GM12878 (cell line): ENCODE results near the gene ODC1. TPM values are rescaled to one million over a fixed set of nuclear protein-coding genes. Genes with fewer than 3 reads are reported as not detected.

ENCODE experiments used
- ATAC-seq: fragments of 200-7000 bp; cut with Tn5 transposase; 3 replicates; pipeline ENCODE4 v1.9.1; 2020; ENCODE audit warnings: mild to moderate bottlenecking, moderate library complexity
- BruUV-seq: library from RNA; stranded (reverse); fragments of 400-500 nt; replicated peaks from 2 replicates; lab custom pipeline; 2021; lab: Mats Ljungman, UMichigan
- CTCF ChIA-PET: fragments of 300-600 bp; sonication (Branson Sonifier 250); formaldehyde crosslinking; extraction: SDS; loops from one replicate; lab custom pipeline; 2021; ENCODE audit warnings: inconsistent platforms; lab: Yijun Ruan, JAX
- POLR2A ChIA-PET: fragments of 350-600 bp; formaldehyde crosslinking; extraction: SDS; loops from one replicate; lab custom pipeline; 2021; ENCODE audit warnings: inconsistent platforms; lab: Charles Lee
- RAD21 ChIA-PET: fragments of 300-600 bp; sonication (Branson Sonifier 250); formaldehyde crosslinking; loops from one replicate; lab custom pipeline; 2023; ENCODE audit warnings: antibody characterized with exemption; ENCODE audit not compliant: unreplicated experiment; lab: Charles Lee
- SMC1A ChIA-PET: fragments of 300-600 bp; sonication (Branson Sonifier 250); formaldehyde crosslinking; loops from one replicate; lab custom pipeline; 2023; ENCODE audit not compliant: unreplicated experiment, uncharacterized antibody; lab: Charles Lee
- DNase-seq: peaks from one replicate; pipeline ENCODE4 v3.0.0-alpha.2; 2011; ENCODE audit warnings: low read depth, low spot score
- FAIRE-seq: peaks from 3 replicates; lab custom pipeline; 2011; peaks lifted over from hg19 to GRCh38; lab: Jason Lieb, UNC
- H2AFZ ChIP-seq: 2 replicates; pipeline ENCODE4 v1.6.0; 2011; ENCODE audit warnings: low read depth, low read length, control low read depth; ENCODE audit not compliant: control insufficient read depth
- H3K27ac ChIP-seq: 2 replicates; pipeline ENCODE4 v1.5.1; 2011; ENCODE audit warnings: control low read depth; ENCODE audit not compliant: control insufficient read depth, insufficient read depth
- H3K27me3 ChIP-seq, 2 experiments: replicated peaks in 1 of 2; 2 replicates each; pipeline versions ENCODE4 v1.6.0 to v1.6.1; 2011; ENCODE audit warnings: low read length in 1 of 2; ENCODE audit not compliant: control insufficient read depth in 2 of 2, insufficient read depth in 2 of 2
- H3K36me3 ChIP-seq, 2 experiments: 2 replicates each; pipeline ENCODE4 v1.5.1; 2011; ENCODE audit warnings: low read length in 1 of 2; ENCODE audit not compliant: control insufficient read depth in 2 of 2, insufficient read depth in 2 of 2
- H3K4me1 ChIP-seq: 2 replicates; pipeline ENCODE4 v1.6.1; 2011; ENCODE audit warnings: mild to moderate bottlenecking, low read length, moderate library complexity, mixed read lengths; ENCODE audit not compliant: control insufficient read depth, insufficient read depth
- H3K4me2 ChIP-seq: 2 replicates; pipeline ENCODE4 v1.6.0; 2011; ENCODE audit warnings: control low read depth; ENCODE audit not compliant: control insufficient read depth, insufficient read depth
- H3K4me3 ChIP-seq: fragments of 200-600 bp; sonication (generic); 2 replicates; pipeline ENCODE4 v1.5.1; 2016
- H3K79me2 ChIP-seq: 2 replicates; pipeline ENCODE4 v1.6.0; 2011; ENCODE audit warnings: low read length; ENCODE audit not compliant: control insufficient read depth, insufficient read depth
- H3K9ac ChIP-seq: 2 replicates; pipeline ENCODE4 v1.8.0; 2011; ENCODE audit warnings: low read length, control low read depth, mixed read lengths; ENCODE audit not compliant: control insufficient read depth, insufficient read depth
- H3K9me3 ChIP-seq: replicated peaks from 3 replicates; pipeline ENCODE4 v1.5.1; 2011; ENCODE audit warnings: mild to moderate bottlenecking, low read length; ENCODE audit not compliant: control insufficient read depth, insufficient read depth
- H4K20me1 ChIP-seq: 2 replicates; pipeline ENCODE4 v1.6.0; 2011; ENCODE audit not compliant: control insufficient read depth, insufficient read depth
- GABPA ChIP-seq: IDR thresholded peaks from 2 replicates; pipeline ENCODE4 v1.6.1; 2014; ENCODE audit warnings: antibody characterized with exemption, low read depth, mild to moderate bottlenecking, inconsistent platforms
- JUND ChIP-seq: IDR thresholded peaks from 2 replicates; pipeline ENCODE4 v1.6.1; 2012; ENCODE audit warnings: low read depth, mild to moderate bottlenecking, low read length, improper control_type of control experiment, moderate library complexity
- KAT2A ChIP-seq: conservative IDR thresholded peaks from 2 replicates; pipeline ENCODE4 v1.6.1; 2011; ENCODE audit warnings: low read depth, low read length; ENCODE audit not compliant: control insufficient read depth
- SMARCA5 ChIP-seq: fragments of 450-650 bp; IDR thresholded peaks from 2 replicates; pipeline ENCODE4 v1.6.1; 2017; ENCODE audit warnings: mild to moderate bottlenecking
- SPI1 ChIP-seq: IDR thresholded peaks from 2 replicates; pipeline ENCODE4 v1.6.1; 2011; ENCODE audit warnings: low read depth, mild to moderate bottlenecking, low read length, moderate library complexity, borderline replicate concordance; ENCODE audit not compliant: insufficient read depth
- WGBS: methylation state at CpG from one replicate; pipeline ENCODE4 v1.1.6; 2016; ENCODE audit warnings: low lambda C conversion rate; ENCODE audit not compliant: insufficient replicate concordance, insufficient coverage; ENCODE audit errors: missing lambda C conversion rate; 5-methylcytosine and 5-hydroxymethylcytosine counted together
- in situ Hi-C: fragments of 300-500 bp; cut with MboI; formaldehyde crosslinking; loops from 9 replicates; pipeline ENCODE4 v1.14.3; 2018; ENCODE audit warnings: mixed read lengths
- intact Hi-C: fragments of 100-400 bp; cut with micrococcal nuclease; formaldehyde crosslinking; loops from one replicate; pipeline ENCODE4 v1.14.2; 2022; ENCODE audit not compliant: unreplicated experiment
- polyA plus RNA-seq, 11 experiments: library from polyadenylated mRNA; depleted of rRNA in 4 of 11; unstranded in 6 of 11; stranded (reverse) in 5 of 11; fragments of >200 nt; fragmentation: Nextera tagmentation in 4 of 11; fragmentation: Illumina TruSeq in 1 of 11; extraction: Ambion mirVana in 4 of 11; extraction: Trizol in 1 of 11; gene quantifications; 1 replicate in 1 of 11; 2 replicates in 10 of 11; pipeline versions ENCODE4 v1.2.1 to v1.2.3, GENCODE V29; 2011 to 2016; ENCODE audit warnings: inconsistent platforms in 2 of 11, missing spikeins in 2 of 11, low read depth in 1 of 11
- total RNA-seq, 4 experiments: library from RNA; depleted of rRNA in 3 of 4; stranded (reverse); fragments of >200 nt in 3 of 4; fragmentation: Illumina TruSeq in 1 of 4; extraction: Trizol in 1 of 4; gene quantifications; 2 replicates each; pipeline versions ENCODE4 v1.2.1 to v1.2.3, GENCODE V29; 2013 to 2021
- TF ChIP-seq, protein P1 (sequence below): fragments of 450-650 bp; IDR thresholded peaks from 2 replicates; pipeline ENCODE4 v1.6.1; 2017; ENCODE audit warnings: low read depth, mild to moderate bottlenecking, moderate library complexity

Gene ODC1
- total and polyA plus RNA-seq, 10 of the 15 experiments (the other 5 are each of a cell fraction or from before 2014, with no cell fraction given): 68.5 to 441 (median 340) TPM

DNA sequence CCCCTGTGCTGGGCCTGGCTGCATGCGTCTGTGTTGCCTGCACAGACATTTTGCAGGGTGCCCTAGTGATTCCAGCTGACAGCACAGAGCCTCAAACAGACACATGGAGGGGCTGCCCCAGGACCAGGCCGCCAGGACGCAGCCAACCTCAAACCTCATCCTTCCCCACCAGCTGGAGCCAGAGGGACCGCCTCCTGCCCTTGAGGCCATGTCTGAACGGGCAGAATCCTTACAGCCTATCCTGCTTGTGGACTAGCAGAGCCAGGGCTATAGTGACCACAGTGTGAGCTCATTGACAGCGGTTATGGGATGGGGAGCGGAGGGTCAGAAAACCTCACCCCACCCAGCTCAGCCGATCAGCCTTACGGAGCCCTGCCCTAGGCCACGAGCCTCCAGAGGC, 22.4 kb downstream of the ODC1 start:
- no peaks in the 10 kb centered on the region for H3K9me3 ChIP-seq
- H3K27me3 ChIP-seq: no peaks in the 10 kb centered on the region
- ChIA-PET POLR2A (no interaction called here), RAD21 (interaction anchor here (1.0 to 1.1 kb wide), 2 partner anchors 9 to 308 kb away, joined by 3 to 5 read pairs; no protein-coding TSS in a partner anchor), SMC1A (no interaction called here), CTCF (interaction anchor here (1.2 to 2.2 kb wide), 2 partner anchors 9 to 16 kb away, joined by 4 to 10 read pairs; no protein-coding TSS in a partner anchor)
- no peak overlapping the region for H3K9ac ChIP-seq
- intact Hi-C loops: no loop called here
- no peaks in the 10 kb centered on the region for H3K79me2 ChIP-seq
- H2AFZ ChIP-seq: no peak overlapping the region
- no TSS peak for BruUV-seq
- in situ Hi-C loops: no loop called here
- 39% methylated on average over 10 of the region's 10 CpGs for WGBS
- DNase-seq (no peak), ATAC-seq (no peak), FAIRE-seq (no peak)
- no peak overlapping the region for H3K4me2 ChIP-seq
- no peaks in the 10 kb centered on the region for H3K4me1 ChIP-seq
- no peak overlapping the region for H3K27ac ChIP-seq
- no peaks in the 10 kb centered on the region for H4K20me1 ChIP-seq
- no peak overlapping the region for H3K4me3 ChIP-seq
- TF ChIP-seq SMARCA5: no peak
- no peak for TF ChIP-seq GABPA
- TF ChIP-seq KAT2A: no peak
- TF ChIP-seq SPI1: no peak
- TF ChIP-seq JUND: no peak
- TF ChIP-seq, protein P1, sequence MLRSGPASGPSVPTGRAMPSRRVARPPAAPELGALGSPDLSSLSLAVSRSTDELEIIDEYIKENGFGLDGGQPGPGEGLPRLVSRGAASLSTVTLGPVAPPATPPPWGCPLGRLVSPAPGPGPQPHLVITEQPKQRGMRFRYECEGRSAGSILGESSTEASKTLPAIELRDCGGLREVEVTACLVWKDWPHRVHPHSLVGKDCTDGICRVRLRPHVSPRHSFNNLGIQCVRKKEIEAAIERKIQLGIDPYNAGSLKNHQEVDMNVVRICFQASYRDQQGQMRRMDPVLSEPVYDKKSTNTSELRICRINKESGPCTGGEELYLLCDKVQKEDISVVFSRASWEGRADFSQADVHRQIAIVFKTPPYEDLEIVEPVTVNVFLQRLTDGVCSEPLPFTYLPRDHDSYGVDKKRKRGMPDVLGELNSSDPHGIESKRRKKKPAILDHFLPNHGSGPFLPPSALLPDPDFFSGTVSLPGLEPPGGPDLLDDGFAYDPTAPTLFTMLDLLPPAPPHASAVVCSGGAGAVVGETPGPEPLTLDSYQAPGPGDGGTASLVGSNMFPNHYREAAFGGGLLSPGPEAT: no peak
- H3K36me3 ChIP-seq: no peaks in the 10 kb centered on the region; a peak in 1 of 4 replicates
